T-helper 2 cell treated with Interferon-gamma antibody and Interleukin-4, amounts not matched to agents 5 μg/mL and 100 μg/mL, for 36 hours (primary cell): ENCODE data around the gene KAT14.
"Not testable (repeated sequence)": the region's sequence is repeated elsewhere in the genome, so short reads cannot be mapped to it uniquely, and the experiment has no call there.

Experiments
- DNase-seq: peaks from one replicate; pipeline ENCODE4 v3.0.0; 2021; ENCODE audit warnings: low spot score
- H3K27ac Mint-ChIP-seq: one replicate; pipeline ENCODE4 v1.8.0; 2021; ENCODE audit warnings: mild to moderate bottlenecking, mixed read lengths
- H3K27me3 Mint-ChIP-seq: one replicate; pipeline ENCODE4 v1.8.0; 2021; ENCODE audit warnings: low read depth, mixed read lengths
- H3K36me3 Mint-ChIP-seq: one replicate; pipeline ENCODE4 v1.8.0; 2021; ENCODE audit warnings: low read depth, mixed read lengths
- H3K4me1 Mint-ChIP-seq: one replicate; pipeline ENCODE4 v1.8.0; 2021; ENCODE audit warnings: low read depth, mixed read lengths
- H3K4me3 Mint-ChIP-seq: one replicate; pipeline ENCODE4 v1.8.0; 2022; ENCODE audit warnings: mild to moderate bottlenecking, moderate library complexity, mixed read lengths
- H3K9me3 Mint-ChIP-seq: one replicate; pipeline ENCODE4 v1.8.0; 2021; ENCODE audit warnings: mixed read lengths

KAT14 gene

DNA sequence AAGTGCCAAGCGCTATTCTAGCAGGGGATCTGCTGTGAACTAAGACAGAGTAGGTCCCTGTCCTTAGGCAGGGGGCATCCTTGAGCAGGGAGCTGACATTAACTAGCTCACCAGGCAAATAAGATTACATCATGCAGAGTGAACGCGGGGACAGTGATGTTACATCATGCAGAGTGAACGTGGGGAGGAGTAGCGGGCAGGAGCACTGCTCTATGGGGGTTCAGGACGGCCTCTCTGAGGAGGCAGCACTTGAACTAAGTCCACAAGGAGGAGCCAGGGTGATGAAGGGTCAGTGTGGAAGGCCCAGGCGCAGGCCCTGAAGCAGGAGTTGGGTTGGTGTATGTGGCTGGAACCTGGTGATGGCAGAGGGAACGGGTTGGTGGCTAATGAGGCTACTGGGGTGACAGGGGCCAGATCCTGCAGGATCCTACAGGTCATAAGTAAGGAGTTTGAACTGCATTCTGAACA, 38.7 kb downstream of the KAT14 start:
- peaks cover 16% of the 10 kb centered on the region for H3K9me3 Mint-ChIP-seq
- peaks cover 42% of the 10 kb centered on the region for H3K36me3 Mint-ChIP-seq
- DNase-seq: no peak
- H3K27ac Mint-ChIP-seq: no peak overlapping the region
- H3K4me1 Mint-ChIP-seq: no peaks in the 10 kb centered on the region
- no peaks in the 10 kb centered on the region for H3K27me3 Mint-ChIP-seq
- no peak overlapping the region for H3K4me3 Mint-ChIP-seq

DNA sequence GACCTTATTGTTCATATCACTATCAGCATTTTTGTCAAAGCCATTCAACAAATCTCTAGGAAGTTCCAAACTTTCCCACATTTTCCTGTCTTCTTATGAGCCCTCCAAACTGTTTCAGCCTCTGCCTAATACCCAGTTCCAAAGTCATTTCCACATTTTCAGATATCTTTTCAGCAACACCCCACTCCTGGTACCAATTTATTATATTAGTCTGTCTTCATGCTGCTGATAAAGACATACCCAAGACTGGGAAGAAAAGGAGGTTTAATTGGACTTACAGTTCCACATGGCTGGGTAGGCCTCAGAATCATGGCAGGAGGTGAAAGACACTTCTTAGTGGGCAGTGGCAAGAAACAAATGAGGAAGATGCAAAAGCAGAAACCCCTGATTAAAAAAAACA, 42.7 kb downstream of the KAT14 start:
- not testable (repeated sequence) for H3K27ac Mint-ChIP-seq, DNase-seq, H3K4me1 Mint-ChIP-seq, H3K4me3 Mint-ChIP-seq, H3K27me3 Mint-ChIP-seq
- H3K9me3 Mint-ChIP-seq: peaks cover 16% of the 10 kb centered on the region
- peaks cover 65% of the 10 kb centered on the region for H3K36me3 Mint-ChIP-seq

DNA sequence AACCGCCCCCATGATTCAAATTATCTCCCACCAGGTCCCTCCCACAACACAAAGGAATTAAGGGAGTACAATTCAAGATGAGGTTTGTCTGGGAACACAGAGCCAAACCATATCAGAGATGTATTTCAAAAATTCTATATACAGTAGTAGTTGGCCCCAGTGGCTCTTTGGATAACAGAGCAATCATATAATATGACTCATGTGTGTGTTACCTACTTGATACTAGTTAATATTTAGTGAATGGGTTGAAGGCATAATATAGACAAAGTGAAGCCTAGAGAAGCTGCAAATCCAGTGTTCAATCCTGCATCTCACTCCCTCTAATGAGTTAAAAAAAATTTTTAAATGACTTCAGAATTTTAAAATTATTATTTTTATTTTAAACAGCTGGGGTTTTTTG, 43.2 kb downstream of the KAT14 start:
- no peaks in the 10 kb centered on the region for H3K4me1 Mint-ChIP-seq
- DNase-seq: no peak
- peaks cover 16% of the 10 kb centered on the region for H3K9me3 Mint-ChIP-seq
- peaks cover 68% of the 10 kb centered on the region for H3K36me3 Mint-ChIP-seq
- no peaks in the 10 kb centered on the region for H3K27me3 Mint-ChIP-seq
- H3K27ac Mint-ChIP-seq: no peak overlapping the region
- H3K4me3 Mint-ChIP-seq: no peak overlapping the region

DNA sequence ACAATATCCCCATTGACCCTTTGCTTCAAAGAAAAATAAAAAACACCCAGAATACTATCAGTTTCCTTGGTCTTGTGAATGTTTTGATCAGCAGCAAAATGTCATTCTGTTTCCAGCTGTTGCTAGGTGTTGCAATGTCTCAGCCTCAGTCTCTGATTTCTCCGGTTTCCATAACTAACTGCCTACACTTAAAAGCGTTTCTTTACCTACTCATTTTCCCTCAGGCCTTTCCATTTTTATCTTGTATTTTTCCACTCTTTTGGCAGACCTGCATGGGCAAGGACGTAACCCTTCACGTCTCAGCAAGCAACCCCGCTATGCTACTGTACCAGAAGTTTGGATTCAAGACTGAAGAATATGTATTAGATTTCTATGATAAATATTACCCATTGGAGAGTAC, 49.4 kb downstream of the KAT14 start:
- H3K4me1 Mint-ChIP-seq: peaks cover 3% of the 10 kb centered on the region
- H3K27ac Mint-ChIP-seq: no peak overlapping the region
- H3K36me3 Mint-ChIP-seq: peaks cover 40% of the 10 kb centered on the region
- H3K4me3 Mint-ChIP-seq: no peak overlapping the region
- no peak for DNase-seq
- no peaks in the 10 kb centered on the region for H3K9me3 Mint-ChIP-seq
- H3K27me3 Mint-ChIP-seq: no peaks in the 10 kb centered on the region

DNA sequence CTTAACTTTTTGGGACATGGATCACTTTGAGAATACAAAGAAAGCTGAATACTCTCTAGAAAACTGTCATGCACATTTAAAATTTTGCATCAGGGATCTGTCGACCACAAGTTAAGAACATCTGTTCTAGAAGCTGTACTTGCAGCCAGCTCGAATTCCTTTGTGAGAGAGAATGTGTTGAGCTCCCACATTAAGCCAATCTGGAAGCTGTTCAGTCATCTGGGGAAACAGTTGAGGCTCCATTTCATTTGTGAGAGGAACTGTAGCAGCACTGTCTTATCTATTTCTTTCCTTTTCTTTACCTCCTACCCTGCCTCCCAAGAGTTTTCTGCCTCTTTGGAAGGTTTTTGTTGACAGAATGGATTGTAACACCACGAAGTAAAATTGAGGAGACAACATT, 50.8 kb downstream of the KAT14 start:
- Mint-ChIP-seq H3K4me1 (peaks cover 3% of the 10 kb centered on the region), H3K27ac (no peak overlapping the region), H3K4me3 (no peak overlapping the region), H3K9me3 (no peaks in the 10 kb centered on the region), H3K27me3 (no peaks in the 10 kb centered on the region), H3K36me3 (peaks cover 29% of the 10 kb centered on the region)
- no peak for DNase-seq

DNA sequence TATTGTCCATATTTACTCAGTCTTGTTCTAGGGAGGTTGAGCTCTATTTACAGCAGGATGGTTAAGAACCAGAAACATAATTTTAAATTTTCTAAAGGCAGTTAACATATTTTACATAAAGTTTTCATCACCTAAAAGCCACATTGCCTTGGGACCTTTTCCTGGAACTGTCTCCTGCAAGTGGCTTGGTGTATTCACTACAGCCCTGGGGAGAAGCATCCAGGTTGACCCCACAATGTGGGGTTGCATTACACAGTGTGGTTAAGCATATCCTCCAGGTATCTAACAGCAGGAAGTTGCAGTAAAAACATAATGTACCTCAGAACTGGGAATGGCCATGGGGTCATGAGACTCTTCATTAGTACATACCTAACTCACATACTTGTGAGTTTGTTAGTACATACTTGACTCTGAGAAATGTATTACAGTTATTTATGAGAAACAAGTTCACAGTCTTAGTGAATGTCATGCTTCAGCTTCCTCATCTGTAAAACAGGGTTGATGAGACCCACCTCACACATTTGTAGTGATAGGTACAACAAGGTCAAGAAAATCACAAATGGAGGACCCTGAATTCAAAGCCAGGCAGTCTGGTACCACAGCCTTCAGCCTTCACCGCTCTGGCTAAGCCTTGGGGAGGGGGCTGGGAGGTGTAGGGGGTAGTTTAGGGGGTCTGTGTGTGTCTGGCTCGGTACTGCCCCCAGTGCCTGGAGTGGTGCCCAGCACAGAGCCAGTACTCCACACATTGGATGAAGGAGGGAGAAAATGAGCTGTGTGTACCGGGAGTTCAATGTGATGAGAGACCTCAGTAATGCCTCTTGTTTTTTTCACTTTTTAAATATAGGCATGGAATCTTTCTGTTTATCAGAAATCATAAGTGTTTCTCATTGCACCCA, 52.9 kb downstream of the KAT14 start:
- H3K27ac Mint-ChIP-seq: no peak overlapping the region
- no peaks in the 10 kb centered on the region for H3K9me3 Mint-ChIP-seq
- H3K4me3 Mint-ChIP-seq: no peak overlapping the region
- no peak for DNase-seq
- no peaks in the 10 kb centered on the region for H3K27me3 Mint-ChIP-seq
- peaks cover 16% of the 10 kb centered on the region for H3K36me3 Mint-ChIP-seq
- H3K4me1 Mint-ChIP-seq: peaks cover 3% of the 10 kb centered on the region

DNA sequence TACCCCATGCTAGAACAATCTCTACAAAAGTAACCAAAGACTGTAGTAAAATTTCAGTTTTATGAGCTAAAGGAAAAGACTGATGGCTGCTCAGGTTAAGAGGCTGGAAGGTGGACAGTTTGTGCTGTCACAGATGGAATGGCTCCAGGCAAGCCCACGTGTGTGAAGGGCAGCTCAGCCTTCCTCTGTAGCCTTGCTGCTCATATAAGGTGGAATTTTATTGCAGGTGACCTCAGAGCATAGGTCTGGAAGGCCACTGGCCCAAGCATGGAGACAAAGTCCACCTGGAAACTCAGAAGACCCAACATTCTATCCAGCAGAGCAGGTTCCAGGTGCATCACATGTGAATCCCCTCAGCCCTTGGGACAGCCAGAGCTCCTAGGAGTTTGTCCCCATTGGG, 53.6 kb downstream of the KAT14 start:
- Mint-ChIP-seq H3K36me3 (peaks cover 13% of the 10 kb centered on the region), H3K27me3 (no peaks in the 10 kb centered on the region), H3K27ac (no peak overlapping the region), H3K4me3 (no peak overlapping the region), H3K4me1 (peaks cover 3% of the 10 kb centered on the region), H3K9me3 (no peaks in the 10 kb centered on the region)
- no peak for DNase-seq

DNA sequence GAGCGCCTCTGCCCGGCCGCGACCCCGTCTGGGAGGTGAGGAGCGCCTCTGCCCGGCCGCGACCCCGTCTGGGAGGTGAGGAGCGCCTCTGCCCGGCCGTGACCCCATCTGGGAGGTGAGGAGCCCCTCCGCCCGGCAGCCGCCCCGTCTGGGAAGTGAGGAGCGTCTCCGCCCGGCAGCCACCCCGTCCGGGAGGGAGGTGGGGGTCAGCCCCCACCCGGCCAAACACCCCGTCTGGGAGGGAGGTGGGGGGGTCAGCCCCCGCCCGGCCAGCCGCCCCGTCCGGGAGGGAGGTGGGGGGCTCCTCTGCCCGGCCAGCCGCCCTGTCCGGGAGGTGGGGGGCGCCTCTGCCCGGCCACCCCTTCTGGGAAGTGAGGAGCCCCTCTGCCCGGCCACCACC, 56.8 kb downstream of the KAT14 start:
- not testable (repeated sequence) for H3K27me3 Mint-ChIP-seq, H3K4me3 Mint-ChIP-seq, H3K27ac Mint-ChIP-seq, H3K4me1 Mint-ChIP-seq, H3K9me3 Mint-ChIP-seq, DNase-seq, H3K36me3 Mint-ChIP-seq

DNA sequence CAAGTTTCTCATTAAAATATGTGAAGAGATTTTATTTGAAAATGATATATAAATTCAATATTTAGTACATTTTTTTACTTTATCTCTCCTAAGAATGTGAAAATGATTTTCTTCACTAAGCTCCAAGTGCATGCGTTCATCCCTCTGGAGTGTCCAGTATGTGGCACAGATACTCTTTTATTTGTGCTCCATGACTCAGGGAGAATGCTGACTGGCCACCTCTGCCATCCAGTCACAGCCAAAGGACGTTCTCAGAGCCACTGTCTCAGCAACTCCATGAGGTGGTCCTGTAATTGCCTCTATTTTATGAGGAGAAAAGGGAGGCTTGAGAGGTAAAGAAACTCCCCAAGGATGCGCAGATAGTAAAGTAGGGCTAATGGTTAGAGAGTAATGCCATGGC, 58.3 kb downstream of the KAT14 start:
- Mint-ChIP-seq H3K9me3 (no peaks in the 10 kb centered on the region), H3K36me3 (no peaks in the 10 kb centered on the region), H3K27me3 (no peaks in the 10 kb centered on the region), H3K4me3 (no peak overlapping the region), H3K4me1 (no peaks in the 10 kb centered on the region), H3K27ac (no peak overlapping the region)
- DNase-seq: no peak

DNA sequence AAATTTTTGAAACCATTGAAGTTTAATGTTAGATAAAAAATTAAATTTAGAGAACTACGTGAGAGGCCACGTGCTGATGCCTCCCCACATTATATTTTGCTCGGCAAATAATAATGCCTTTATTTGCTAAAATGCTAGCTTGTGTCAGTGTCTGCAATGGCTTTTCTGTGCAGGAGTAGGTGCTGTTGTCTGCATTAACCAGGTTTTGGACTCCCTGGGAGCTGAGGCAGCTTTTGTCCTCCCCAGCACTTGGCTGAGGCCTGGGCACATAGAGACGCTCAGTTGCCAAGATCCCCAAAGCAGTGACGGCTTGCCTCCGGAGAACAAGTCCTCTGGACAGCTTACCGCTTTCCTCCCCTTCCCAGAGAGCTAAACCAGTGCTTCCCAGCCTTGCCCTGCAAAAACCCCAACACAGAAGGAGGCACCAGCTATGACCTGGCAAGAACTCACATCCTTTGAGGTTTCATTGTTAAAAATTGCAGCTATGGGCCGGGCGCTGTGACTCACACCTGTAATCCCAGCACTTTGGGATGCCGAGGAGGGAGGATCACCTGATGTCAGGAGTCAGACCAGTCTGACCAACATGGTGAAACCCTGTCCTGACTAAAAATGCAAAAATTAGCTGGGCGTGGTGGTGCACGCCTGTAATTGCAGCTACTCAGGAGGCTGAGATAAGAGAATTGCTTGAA, 59.9 kb downstream of the KAT14 start:
- DNase-seq: no peak
- Mint-ChIP-seq H3K4me1 (no peaks in the 10 kb centered on the region), H3K9me3 (peaks cover 7% of the 10 kb centered on the region), H3K27me3 (peaks cover 4% of the 10 kb centered on the region), H3K36me3 (no peaks in the 10 kb centered on the region), H3K27ac (no peak overlapping the region), H3K4me3 (no peak overlapping the region)

DNA sequence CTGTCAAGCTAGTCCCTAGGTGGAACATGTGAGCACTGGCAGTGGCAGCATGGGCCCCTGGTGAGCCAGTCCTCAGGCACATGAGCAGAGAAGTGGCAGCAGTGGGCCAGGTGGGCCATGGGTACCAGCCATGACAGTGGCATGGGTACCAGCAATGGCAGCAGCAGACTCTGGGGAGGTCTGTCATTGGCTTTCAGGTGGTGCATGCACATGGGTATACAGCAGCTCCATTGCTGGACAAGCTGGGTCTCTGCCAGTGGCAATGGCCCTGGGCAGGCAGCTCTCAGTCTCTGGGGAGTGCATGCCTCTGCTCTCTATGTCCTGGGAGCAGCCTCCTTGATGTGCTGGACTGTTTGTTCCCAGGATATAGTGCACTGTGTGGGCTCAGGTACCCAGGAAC, 65.3 kb downstream of the KAT14 start:
- no peaks in the 10 kb centered on the region for H3K36me3 Mint-ChIP-seq

DNA sequence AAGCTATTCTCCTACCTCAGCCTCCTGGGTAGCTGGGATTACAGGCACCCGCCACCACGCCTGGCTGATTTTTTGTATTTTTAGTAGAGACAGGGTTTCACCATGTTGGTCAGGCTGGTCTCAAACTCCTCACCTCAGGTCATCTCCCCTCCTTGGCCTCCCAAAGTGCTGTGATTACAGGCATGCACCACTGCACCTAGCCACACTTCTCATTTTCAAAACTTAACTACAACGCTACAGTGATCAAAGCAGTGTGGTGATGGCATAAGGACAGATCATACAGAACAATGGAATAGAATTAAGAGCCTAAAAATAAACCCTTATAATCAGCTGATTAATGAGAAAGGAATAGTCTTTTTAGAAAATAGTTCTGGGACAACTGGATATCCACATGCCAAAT, 66.0 kb downstream of the KAT14 start:
- H3K27me3 Mint-ChIP-seq, H3K27ac Mint-ChIP-seq, DNase-seq, H3K9me3 Mint-ChIP-seq, H3K36me3 Mint-ChIP-seq, H3K4me1 Mint-ChIP-seq, H3K4me3 Mint-ChIP-seq: not testable (repeated sequence)

More for the DNA sequence above, 65.3 kb downstream of the KAT14 start:
- H3K27ac Mint-ChIP-seq: no peak overlapping the region
- peaks cover 6% of the 10 kb centered on the region for H3K27me3 Mint-ChIP-seq
- H3K4me3 Mint-ChIP-seq: no peak overlapping the region
- no peak for DNase-seq
- H3K4me1 Mint-ChIP-seq: no peaks in the 10 kb centered on the region
- peaks cover 7% of the 10 kb centered on the region for H3K9me3 Mint-ChIP-seq

DNA sequence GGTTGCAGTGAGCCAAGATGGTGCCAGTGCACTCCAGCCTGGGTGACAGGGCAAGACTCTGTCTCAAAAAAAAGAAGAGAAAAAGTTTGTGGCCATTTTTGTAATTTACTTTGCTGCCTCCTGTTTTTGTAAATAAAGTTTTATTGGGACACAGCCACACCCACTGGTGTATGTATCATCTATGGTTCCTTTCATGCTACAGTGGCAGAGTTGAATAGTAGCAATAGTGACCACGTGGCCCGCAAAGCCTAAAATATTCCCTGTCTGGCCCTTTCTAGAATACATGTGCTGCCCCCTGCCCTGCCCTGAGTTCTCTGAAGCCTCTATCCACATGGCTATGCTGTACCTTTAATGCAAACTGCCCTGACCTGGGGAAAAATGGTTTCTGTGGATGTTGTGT, 75.3 kb downstream of the KAT14 start:
- no peaks in the 10 kb centered on the region for H3K36me3 Mint-ChIP-seq
- H3K4me1 Mint-ChIP-seq: no peaks in the 10 kb centered on the region
- no peaks in the 10 kb centered on the region for H3K27me3 Mint-ChIP-seq
- no peaks in the 10 kb centered on the region for H3K9me3 Mint-ChIP-seq
- no peak overlapping the region for H3K27ac Mint-ChIP-seq
- H3K4me3 Mint-ChIP-seq: no peak overlapping the region
- DNase-seq: no peak

DNA sequence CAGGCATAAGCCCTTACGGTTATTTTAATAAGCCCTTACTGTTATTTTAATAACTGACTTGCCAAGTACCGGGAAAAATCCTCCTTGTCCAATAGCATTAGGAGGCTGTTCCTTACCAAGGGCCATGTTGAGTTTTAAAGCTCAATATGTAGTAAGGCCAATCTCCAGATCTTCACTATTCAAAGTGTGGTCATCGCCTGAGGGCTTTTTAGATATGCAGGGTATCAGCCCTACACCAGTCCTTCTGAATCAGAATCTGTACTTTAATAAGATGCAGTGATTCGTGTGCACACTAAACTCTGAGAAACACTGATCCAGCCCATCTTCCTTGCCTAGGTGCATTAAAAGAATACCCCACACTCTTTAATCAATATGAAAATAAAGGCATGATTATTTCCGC, 77.9 kb downstream of the KAT14 start:
- H3K27me3 Mint-ChIP-seq: no peaks in the 10 kb centered on the region
- DNase-seq: no peak
- H3K4me1 Mint-ChIP-seq: no peaks in the 10 kb centered on the region
- H3K27ac Mint-ChIP-seq: no peak overlapping the region
- no peak overlapping the region for H3K4me3 Mint-ChIP-seq
- no peaks in the 10 kb centered on the region for H3K9me3 Mint-ChIP-seq
- no peaks in the 10 kb centered on the region for H3K36me3 Mint-ChIP-seq
